OCI-LY7 (cell line): ENCODE measurements around the gene UVRAG.

Source experiments
- CTCF ChIP-seq: fragments of 200-600 bp; sonication (generic); conservative IDR thresholded peaks from 2 replicates; pipeline ENCODE4 v1.5.1; 2014; ENCODE audit warnings: mild to moderate bottlenecking, antibody characterized with exemption, low read length, moderate library complexity, mixed read lengths
- EZH2phosphoT487 ChIP-seq: fragments of 200-600 bp; sonication (generic); IDR thresholded peaks from 2 replicates; pipeline ENCODE4 v1.6.1; 2018; ENCODE audit warnings: low read depth, borderline replicate concordance, mild to moderate bottlenecking, mixed run types, antibody characterized with exemption, low read length, moderate library complexity, mixed read lengths

- TF ChIP-seq CTCF (no peak), EZH2phosphoT487 (no peak)
These were observed 96.4 kb downstream of the UVRAG start for GRCh38 chr11:75911459-75911858.
